IMR-90 (cell line): ENCODE data around the gene SYNPO2L.
"Not testable (repeated sequence)": the region's sequence is repeated elsewhere in the genome, so short reads cannot be mapped to it uniquely, and the experiment has no call there.

Experiments
- BHLHE40 ChIP-seq: fragments of 150-350 bp; IDR thresholded peaks from 2 replicates; pipeline ENCODE4 v1.6.1; 2016; ENCODE audit warnings: mild to moderate bottlenecking, low read depth, low read length
- CEBPB ChIP-seq: IDR thresholded peaks from 2 replicates; pipeline ENCODE4 v1.6.1; 2012; ENCODE audit warnings: low read depth, low read length, improper control_type of control experiment
- CTCF ChIP-seq: conservative IDR thresholded peaks from 2 replicates; pipeline ENCODE4 v1.5.1; 2012; ENCODE audit warnings: mild to moderate bottlenecking, low read depth, low read length, improper control_type of control experiment
- POLR2A ChIP-seq: IDR thresholded peaks from 2 replicates; pipeline ENCODE4 v1.6.1; 2012; ENCODE audit warnings: mild to moderate bottlenecking, low read depth, low read length
- RAD21 ChIP-seq: IDR thresholded peaks from 2 replicates; pipeline ENCODE4 v1.6.1; 2012; ENCODE audit warnings: low read length, improper control_type of control experiment
- RCOR1 ChIP-seq: IDR thresholded peaks from 2 replicates; pipeline ENCODE4 v1.6.1; 2012; ENCODE audit warnings: mild to moderate bottlenecking, low read length, improper control_type of control experiment; ENCODE audit not compliant: insufficient replicate concordance

- TF ChIP-seq CTCF, BHLHE40, POLR2A, RAD21, CEBPB, RCOR1: not testable (repeated sequence)
These were observed 12.5 kb upstream of the SYNPO2L start for GRCh38 chr10:73668378-73668777.
